Transverse colon (tissue), 4 donors: ENCODE results near the gene DENND1A.

Experiments used
- POLR2A ChIP-seq: fragments of 450-650 bp; IDR thresholded peaks from one replicate; pipeline ENCODE4 v1.6.1; 2016; ENCODE audit warnings: antibody characterized with exemption, mild to moderate bottlenecking, moderate library complexity
- POLR2AphosphoS5 ChIP-seq, 3 donors: sonication (generic); formaldehyde crosslinking; IDR thresholded peaks; one replicate each; pipeline ENCODE4 v1.6.1; 2016; ENCODE audit warnings: antibody characterized with exemption in 3 of 3
- TF ChIP-seq, protein P1 (sequence below), 5 experiments: fragments of 200-600 bp in 3 of 5; fragments of 450-650 bp in 2 of 5; sonication (generic) in 3 of 5; IDR thresholded peaks; 1 replicate in 2 of 5; 2 replicates in 3 of 5; pipeline ENCODE4 v1.5.1; 2016 to 2017; ENCODE audit warnings: antibody characterized with exemption in 5 of 5, inconsistent platforms in 3 of 5, mild to moderate bottlenecking in 2 of 5, moderate library complexity in 1 of 5

DNA sequence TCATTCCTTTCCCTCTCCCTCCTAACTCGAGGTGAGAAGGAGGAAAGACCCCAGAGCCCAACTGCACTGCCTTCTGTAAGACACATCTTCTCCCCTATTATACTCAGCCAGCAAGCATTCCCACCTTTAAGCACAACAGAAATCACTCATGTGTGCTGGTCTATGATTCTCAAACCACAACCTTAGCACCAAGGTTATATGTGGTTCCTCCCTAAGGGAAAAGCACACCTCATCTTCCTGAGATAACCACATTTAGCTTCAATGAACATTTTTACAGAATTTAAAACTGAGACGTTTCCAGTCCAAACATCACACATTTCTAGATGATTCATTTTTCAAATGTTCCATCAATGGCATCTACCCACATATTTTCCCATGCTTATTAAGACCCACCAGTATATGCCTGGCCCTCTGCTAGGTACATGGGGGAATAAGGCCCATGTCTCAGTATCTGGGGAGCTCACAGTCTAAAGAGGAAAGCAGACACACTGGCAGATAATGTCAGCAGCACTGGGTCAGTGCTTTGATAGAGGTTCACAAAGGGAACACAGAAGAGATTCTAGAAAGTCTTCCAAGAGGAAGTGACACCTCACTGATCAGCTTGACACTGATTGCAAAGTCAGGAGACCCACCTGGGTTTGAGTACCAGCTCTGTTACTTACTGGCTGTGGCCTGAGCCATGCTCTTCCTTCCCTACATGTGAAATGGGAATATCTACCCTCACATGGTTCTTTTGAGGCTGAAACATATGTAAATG is 245.4 kb downstream of the DENND1A start:
- TF ChIP-seq, protein P1, sequence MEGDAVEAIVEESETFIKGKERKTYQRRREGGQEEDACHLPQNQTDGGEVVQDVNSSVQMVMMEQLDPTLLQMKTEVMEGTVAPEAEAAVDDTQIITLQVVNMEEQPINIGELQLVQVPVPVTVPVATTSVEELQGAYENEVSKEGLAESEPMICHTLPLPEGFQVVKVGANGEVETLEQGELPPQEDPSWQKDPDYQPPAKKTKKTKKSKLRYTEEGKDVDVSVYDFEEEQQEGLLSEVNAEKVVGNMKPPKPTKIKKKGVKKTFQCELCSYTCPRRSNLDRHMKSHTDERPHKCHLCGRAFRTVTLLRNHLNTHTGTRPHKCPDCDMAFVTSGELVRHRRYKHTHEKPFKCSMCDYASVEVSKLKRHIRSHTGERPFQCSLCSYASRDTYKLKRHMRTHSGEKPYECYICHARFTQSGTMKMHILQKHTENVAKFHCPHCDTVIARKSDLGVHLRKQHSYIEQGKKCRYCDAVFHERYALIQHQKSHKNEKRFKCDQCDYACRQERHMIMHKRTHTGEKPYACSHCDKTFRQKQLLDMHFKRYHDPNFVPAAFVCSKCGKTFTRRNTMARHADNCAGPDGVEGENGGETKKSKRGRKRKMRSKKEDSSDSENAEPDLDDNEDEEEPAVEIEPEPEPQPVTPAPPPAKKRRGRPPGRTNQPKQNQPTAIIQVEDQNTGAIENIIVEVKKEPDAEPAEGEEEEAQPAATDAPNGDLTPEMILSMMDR (IDR thresholded peaks at IDR 0.05) = no peak
- TF ChIP-seq POLR2A (no peak), POLR2AphosphoS5 (IDR thresholded peaks at IDR 0.05) (no peak)
